Measurements from ENCODE around the gene RSPO3. TPM values are rescaled to one million over a fixed set of nuclear protein-coding genes. Genes with fewer than 3 reads are reported as not detected.
"Not testable (repeated sequence)": the region's sequence is repeated elsewhere in the genome, so short reads cannot be mapped to it uniquely, and the experiment has no call there.

The RSPO3 gene
- total RNA-seq, 1 donor from 2014 or later, result 0.22 TPM

GRCh38 chr6:127212376-127212775 is 93.9 kb downstream of the RSPO3 start:
- Mint-ChIP-seq H3K27ac (ENCODE audit: unreplicated experiment) (no peak overlapping the region), H3K27me3 (ENCODE audit: low read depth) (peaks cover 17% of the 10 kb centered on the region), H3K4me1 (ENCODE audit: low read depth) (peaks cover 7% of the 10 kb centered on the region), H3K4me3 (ENCODE audit: unreplicated experiment) (no peak overlapping the region), H3K9me3 (ENCODE audit: low read depth) (no peaks in the 10 kb centered on the region), H3K36me3 (ENCODE audit: low read depth) (no peaks in the 10 kb centered on the region)
- DNase-seq (ENCODE audit: low spot score), result no peak
- TF ChIP-seq, protein P1, sequence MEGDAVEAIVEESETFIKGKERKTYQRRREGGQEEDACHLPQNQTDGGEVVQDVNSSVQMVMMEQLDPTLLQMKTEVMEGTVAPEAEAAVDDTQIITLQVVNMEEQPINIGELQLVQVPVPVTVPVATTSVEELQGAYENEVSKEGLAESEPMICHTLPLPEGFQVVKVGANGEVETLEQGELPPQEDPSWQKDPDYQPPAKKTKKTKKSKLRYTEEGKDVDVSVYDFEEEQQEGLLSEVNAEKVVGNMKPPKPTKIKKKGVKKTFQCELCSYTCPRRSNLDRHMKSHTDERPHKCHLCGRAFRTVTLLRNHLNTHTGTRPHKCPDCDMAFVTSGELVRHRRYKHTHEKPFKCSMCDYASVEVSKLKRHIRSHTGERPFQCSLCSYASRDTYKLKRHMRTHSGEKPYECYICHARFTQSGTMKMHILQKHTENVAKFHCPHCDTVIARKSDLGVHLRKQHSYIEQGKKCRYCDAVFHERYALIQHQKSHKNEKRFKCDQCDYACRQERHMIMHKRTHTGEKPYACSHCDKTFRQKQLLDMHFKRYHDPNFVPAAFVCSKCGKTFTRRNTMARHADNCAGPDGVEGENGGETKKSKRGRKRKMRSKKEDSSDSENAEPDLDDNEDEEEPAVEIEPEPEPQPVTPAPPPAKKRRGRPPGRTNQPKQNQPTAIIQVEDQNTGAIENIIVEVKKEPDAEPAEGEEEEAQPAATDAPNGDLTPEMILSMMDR (IDR thresholded peaks at IDR 0.05), result no peak

DNA sequence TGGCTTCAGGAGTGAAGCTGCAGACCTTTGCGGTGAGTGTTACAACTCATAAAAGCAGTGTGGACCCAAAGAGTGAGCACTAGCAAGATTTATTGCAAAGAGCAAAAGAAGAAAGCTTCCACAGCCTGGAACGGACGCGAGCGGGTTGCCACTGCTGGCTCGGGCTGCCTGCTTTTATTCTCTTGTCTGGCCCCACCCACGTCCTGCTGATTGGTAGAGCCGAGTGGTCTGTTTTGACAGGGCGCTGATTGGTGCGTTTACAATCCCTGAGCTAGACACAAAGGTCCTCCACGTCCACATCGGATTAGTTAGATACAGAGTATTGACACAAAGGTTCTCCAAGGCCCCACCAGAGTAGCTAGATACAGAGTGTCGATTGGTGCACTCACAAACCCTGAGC is 95.6 kb downstream of the RSPO3 start:
- not testable (repeated sequence) for H3K4me1 Mint-ChIP-seq (ENCODE audit: low read depth); H3K36me3 Mint-ChIP-seq (ENCODE audit: low read depth); H3K4me3 Mint-ChIP-seq (ENCODE audit: unreplicated experiment); H3K9me3 Mint-ChIP-seq (ENCODE audit: low read depth); DNase-seq (ENCODE audit: low spot score); H3K27ac Mint-ChIP-seq (ENCODE audit: unreplicated experiment)
- peaks cover 11% of the 10 kb centered on the region for H3K27me3 Mint-ChIP-seq (ENCODE audit: low read depth)

GRCh38 chr6:127214531-127214930 is 96.1 kb downstream of the RSPO3 start:
- not testable (repeated sequence) for H3K27ac Mint-ChIP-seq (ENCODE audit: unreplicated experiment); DNase-seq (ENCODE audit: low spot score); H3K9me3 Mint-ChIP-seq (ENCODE audit: low read depth); H3K4me1 Mint-ChIP-seq (ENCODE audit: low read depth); H3K4me3 Mint-ChIP-seq (ENCODE audit: unreplicated experiment); H3K36me3 Mint-ChIP-seq (ENCODE audit: low read depth)
- H3K27me3 Mint-ChIP-seq (ENCODE audit: low read depth), result peaks cover 14% of the 10 kb centered on the region

DNA sequence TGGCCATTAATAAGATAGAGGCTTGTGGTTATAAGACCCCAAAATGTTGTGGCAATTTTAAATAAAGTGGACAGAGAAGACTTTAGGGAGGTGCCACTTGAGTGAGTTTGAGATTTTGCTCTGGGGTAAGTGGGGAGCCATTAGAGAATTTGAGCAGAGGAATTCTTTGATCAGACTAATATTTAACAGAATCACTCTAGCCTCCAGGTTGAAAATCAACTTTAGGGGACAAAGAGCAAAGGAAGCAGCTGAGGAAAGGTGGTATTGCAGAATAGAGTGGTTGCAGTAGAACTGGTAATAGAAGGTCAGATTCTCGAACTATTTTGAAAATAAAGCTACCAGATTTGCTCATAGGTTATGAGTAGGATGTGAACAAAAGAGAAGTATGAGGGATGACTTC is 97.5 kb downstream of the RSPO3 start:
- Mint-ChIP-seq H3K4me3 (ENCODE audit: unreplicated experiment) (no peak overlapping the region), H3K9me3 (ENCODE audit: low read depth) (no peaks in the 10 kb centered on the region), H3K27ac (ENCODE audit: unreplicated experiment) (no peak overlapping the region), H3K36me3 (ENCODE audit: low read depth) (no peaks in the 10 kb centered on the region), H3K4me1 (ENCODE audit: low read depth) (no peaks in the 10 kb centered on the region), H3K27me3 (ENCODE audit: low read depth) (peaks cover 20% of the 10 kb centered on the region)
- TF ChIP-seq, protein P1 (IDR thresholded peaks at IDR 0.05), result no peak
- no peak for DNase-seq (ENCODE audit: low spot score)

- DNase-seq (ENCODE audit: low spot score), result no peak
- H3K4me3 Mint-ChIP-seq (ENCODE audit: unreplicated experiment), result no peak overlapping the region
- peaks cover 19% of the 10 kb centered on the region for H3K27me3 Mint-ChIP-seq (ENCODE audit: low read depth)
- no peaks in the 10 kb centered on the region for H3K9me3 Mint-ChIP-seq (ENCODE audit: low read depth)
- TF ChIP-seq, protein P1 (IDR thresholded peaks at IDR 0.05), result no peak
- H3K27ac Mint-ChIP-seq (ENCODE audit: unreplicated experiment), result no peak overlapping the region
- no peaks in the 10 kb centered on the region for H3K36me3 Mint-ChIP-seq (ENCODE audit: low read depth)
- no peaks in the 10 kb centered on the region for H3K4me1 Mint-ChIP-seq (ENCODE audit: low read depth)
These were observed 98.6 kb downstream of the RSPO3 start for GRCh38 chr6:127216810-127217789.

GRCh38 chr6:127219869-127220268 is 101.4 kb downstream of the RSPO3 start:
- Mint-ChIP-seq H3K27ac (ENCODE audit: unreplicated experiment) (no peak overlapping the region), H3K36me3 (ENCODE audit: low read depth) (no peaks in the 10 kb centered on the region), H3K4me3 (ENCODE audit: unreplicated experiment) (no peak overlapping the region), H3K9me3 (ENCODE audit: low read depth) (no peaks in the 10 kb centered on the region), H3K4me1 (ENCODE audit: low read depth) (no peaks in the 10 kb centered on the region), H3K27me3 (ENCODE audit: low read depth) (peaks cover 17% of the 10 kb centered on the region)
- no peak for DNase-seq (ENCODE audit: low spot score)
- TF ChIP-seq, protein P1 (IDR thresholded peaks at IDR 0.05), result no peak

Measured in chondrocyte (in vitro differentiated cells).